Trophoblast cell (in vitro differentiated cells and primary cell): ENCODE data around the gene ATP12A. TPM values are rescaled to one million over a fixed set of nuclear protein-coding genes. Genes with fewer than 3 reads are reported as not detected.

Source experiments
- DNase-seq, 2 donors: peaks; one replicate each; pipeline ENCODE4 v3.0.0-alpha.2; 2016
- H2AFZ ChIP-seq: 2 replicates; pipeline ENCODE4 v1.6.1; 2013; ENCODE audit warnings: low read length, moderate library complexity, mild to moderate bottlenecking; ENCODE audit not compliant: insufficient read depth, poor library complexity
- H2AK5ac ChIP-seq: 2 replicates; pipeline ENCODE4 v1.6.1; 2013; ENCODE audit warnings: mild to moderate bottlenecking, low read length
- H2BK120ac ChIP-seq: 2 replicates; pipeline ENCODE4 v1.6.1; 2013; ENCODE audit warnings: low read length, mild to moderate bottlenecking, moderate library complexity; ENCODE audit not compliant: insufficient read depth, poor library complexity
- H2BK12ac ChIP-seq: 2 replicates; pipeline ENCODE4 v1.6.1; 2013; ENCODE audit warnings: mild to moderate bottlenecking, low read length, moderate library complexity
- H2BK5ac ChIP-seq: 2 replicates; pipeline ENCODE4 v1.6.1; 2013; ENCODE audit warnings: low read length, low read depth, moderate library complexity, mild to moderate bottlenecking; ENCODE audit not compliant: poor library complexity
- H3K14ac ChIP-seq: 2 replicates; pipeline ENCODE4 v1.6.1; 2013; ENCODE audit warnings: mild to moderate bottlenecking, low read length
- H3K18ac ChIP-seq: 2 replicates; pipeline ENCODE4 v1.6.1; 2013; ENCODE audit warnings: mild to moderate bottlenecking, low read length
- H3K23ac ChIP-seq: 2 replicates; pipeline ENCODE4 v1.6.1; 2013; ENCODE audit warnings: low read length
- H3K27ac ChIP-seq: 2 replicates; pipeline ENCODE4 v1.5.1; 2013; ENCODE audit warnings: low read depth, mild to moderate bottlenecking, inconsistent platforms, low read length, moderate library complexity
- H3K27me3 ChIP-seq: 2 replicates; pipeline ENCODE4 v1.6.1; 2013; ENCODE audit warnings: inconsistent platforms, mild to moderate bottlenecking, low read length, moderate library complexity; ENCODE audit not compliant: insufficient read depth
- H3K36me3 ChIP-seq, 2 experiments: 1 replicate in 1 of 2; 2 replicates in 1 of 2; pipeline ENCODE4 v1.6.1; 2013; ENCODE audit warnings: low read length in 2 of 2, mild to moderate bottlenecking in 2 of 2, moderate library complexity in 1 of 2; ENCODE audit not compliant: insufficient read depth in 2 of 2, control insufficient read depth in 1 of 2
- H3K4ac ChIP-seq: 2 replicates; pipeline ENCODE4 v1.6.1; 2013; ENCODE audit warnings: low read depth, mild to moderate bottlenecking, low read length, moderate library complexity
- H3K4me1 ChIP-seq, 2 experiments: 1 replicate in 1 of 2; 2 replicates in 1 of 2; pipeline ENCODE4 v1.6.1; 2013; ENCODE audit warnings: low read length in 2 of 2, mild to moderate bottlenecking in 2 of 2, moderate library complexity in 1 of 2; ENCODE audit not compliant: insufficient read depth in 2 of 2, control insufficient read depth in 1 of 2
- H3K4me2 ChIP-seq: 2 replicates; pipeline ENCODE4 v1.6.1; 2013; ENCODE audit warnings: inconsistent platforms, mild to moderate bottlenecking, low read length, moderate library complexity
- H3K4me3 ChIP-seq: 2 replicates; pipeline ENCODE4 v1.5.1; 2013; ENCODE audit warnings: mild to moderate bottlenecking, low read depth, low read length, inconsistent platforms
- H3K79me1 ChIP-seq: one replicate; pipeline ENCODE4 v1.6.1; 2013; ENCODE audit warnings: low read length
- H3K79me2 ChIP-seq: 2 replicates; pipeline ENCODE4 v1.6.1; 2013; ENCODE audit warnings: low read length, mild to moderate bottlenecking; ENCODE audit not compliant: control insufficient read depth, insufficient read depth, poor library complexity
- H3K9ac ChIP-seq: 2 replicates; pipeline ENCODE4 v1.6.1; 2013; ENCODE audit warnings: mild to moderate bottlenecking, low read length
- H3K9me3 ChIP-seq: 2 replicates; pipeline ENCODE4 v1.6.1; 2013; ENCODE audit warnings: low read depth, mild to moderate bottlenecking, control low read depth, inconsistent platforms, low read length; ENCODE audit not compliant: insufficient read depth
- H4K12ac ChIP-seq: 2 replicates; pipeline ENCODE4 v1.6.1; 2013; ENCODE audit warnings: low read depth, mild to moderate bottlenecking, low read length, moderate library complexity
- H4K8ac ChIP-seq: 2 replicates; pipeline ENCODE4 v1.6.1; 2013; ENCODE audit warnings: low read depth, mild to moderate bottlenecking, low read length, moderate library complexity
- H4K91ac ChIP-seq: one replicate; pipeline ENCODE4 v1.6.1; 2013; ENCODE audit warnings: low read depth, mild to moderate bottlenecking, low read length, moderate library complexity
- WGBS: extraction: QIAGEN DNeasy Blood & Tissue Kit; methylation state at CpG from one replicate; pipeline ENCODE4 v1.1.7; 2013; ENCODE audit warnings: missing lambda C conversion rate; ENCODE audit not compliant: insufficient read length, insufficient coverage; ENCODE audit errors: extremely low coverage; 5-methylcytosine and 5-hydroxymethylcytosine counted together
- polyA plus RNA-seq: library from polyadenylated mRNA; stranded (reverse); fragments of 200-250 nt; gene quantifications from 2 replicates; pipeline ENCODE4 v1.2.3, GENCODE V29; 2013

ATP12A gene
- 3.2 and 4.4 TPM in 2 replicates for polyA plus RNA-seq

DNA sequence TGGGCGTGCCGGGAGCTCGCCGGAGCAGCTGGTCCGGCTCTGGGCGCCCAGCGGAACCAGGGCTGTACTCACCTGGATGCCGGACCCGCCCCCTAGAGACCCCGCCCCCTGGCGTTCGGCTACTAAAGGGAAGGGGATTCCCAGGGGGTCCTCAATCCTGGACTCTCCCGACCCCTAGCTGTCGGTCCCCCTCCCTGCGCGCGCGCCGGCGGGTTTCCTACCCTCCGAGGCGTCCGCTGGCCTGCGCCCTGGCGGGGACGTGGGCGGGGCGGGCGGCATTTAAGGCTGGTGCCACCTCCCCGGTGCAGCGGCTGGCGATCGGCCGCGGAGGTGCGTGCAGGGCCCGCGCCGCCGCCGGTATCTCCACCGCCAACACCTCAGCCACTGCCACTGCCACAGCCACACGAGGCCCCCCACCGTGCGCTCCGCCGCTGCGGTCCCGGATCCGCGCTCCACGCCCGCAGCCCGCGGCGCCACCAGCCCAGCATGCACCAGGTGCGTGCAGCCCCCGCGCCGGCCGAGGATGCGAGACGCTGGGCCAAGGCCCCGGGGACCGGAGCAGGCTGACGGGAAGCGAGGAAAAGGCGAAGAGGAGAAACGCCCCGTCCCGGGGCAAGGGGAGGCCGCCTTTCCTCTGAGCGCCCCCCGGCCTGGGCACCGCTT, at the start of gene ATP12A:
TSS of gene ATP12A (plus strand) at position 151 of the 663 bp plus-strand sequence. CDS start at position 487, 336 bp downstream.
- peak within 1 kb of the TSS; percentile 4 for H4K12ac ChIP-seq
- peak in 1 of 2 donors; percentile 45 for DNase-seq
- no peaks in the 10 kb centered on the region for H3K79me2 ChIP-seq
- H2AK5ac ChIP-seq, result no peak within 1 kb of the TSS
- H3K27ac ChIP-seq, result no peak within 1 kb of the TSS
- peak within 1 kb of the TSS; percentile 59 for H2AFZ ChIP-seq
- H3K4me3 ChIP-seq, result peak within 1 kb of the TSS; percentile 81
- no peak within 1 kb of the TSS for H3K18ac ChIP-seq
- no peak within 1 kb of the TSS for H3K9ac ChIP-seq
- WGBS, result no CpG with 5 or more reads among the region's 75 CpGs
- H2BK12ac ChIP-seq, result no peak within 1 kb of the TSS
- H3K23ac ChIP-seq, result no peak within 1 kb of the TSS
- peaks cover 10% of the 10 kb centered on the region for H3K9me3 ChIP-seq
- peak within 1 kb of the TSS; percentile 22 for H4K8ac ChIP-seq
- peak within 1 kb of the TSS; percentile 33 for H3K14ac ChIP-seq
- H4K91ac ChIP-seq, result no peak within 1 kb of the TSS
- H3K36me3 ChIP-seq, result no peaks in the 10 kb centered on the region
- peak within 1 kb of the TSS; percentile 89 for H3K4me2 ChIP-seq
- peaks cover 7% of the 10 kb centered on the region for H3K27me3 ChIP-seq
- H2BK120ac ChIP-seq, result peak within 1 kb of the TSS; percentile 11
- H3K4me1 ChIP-seq, result peaks cover 0 to 3% of the 10 kb centered on the region in 2 experiments
- no peak within 1 kb of the TSS for H2BK5ac ChIP-seq
- peaks cover 3% of the 10 kb centered on the region for H3K79me1 ChIP-seq
- no peak within 1 kb of the TSS for H3K4ac ChIP-seq

DNA sequence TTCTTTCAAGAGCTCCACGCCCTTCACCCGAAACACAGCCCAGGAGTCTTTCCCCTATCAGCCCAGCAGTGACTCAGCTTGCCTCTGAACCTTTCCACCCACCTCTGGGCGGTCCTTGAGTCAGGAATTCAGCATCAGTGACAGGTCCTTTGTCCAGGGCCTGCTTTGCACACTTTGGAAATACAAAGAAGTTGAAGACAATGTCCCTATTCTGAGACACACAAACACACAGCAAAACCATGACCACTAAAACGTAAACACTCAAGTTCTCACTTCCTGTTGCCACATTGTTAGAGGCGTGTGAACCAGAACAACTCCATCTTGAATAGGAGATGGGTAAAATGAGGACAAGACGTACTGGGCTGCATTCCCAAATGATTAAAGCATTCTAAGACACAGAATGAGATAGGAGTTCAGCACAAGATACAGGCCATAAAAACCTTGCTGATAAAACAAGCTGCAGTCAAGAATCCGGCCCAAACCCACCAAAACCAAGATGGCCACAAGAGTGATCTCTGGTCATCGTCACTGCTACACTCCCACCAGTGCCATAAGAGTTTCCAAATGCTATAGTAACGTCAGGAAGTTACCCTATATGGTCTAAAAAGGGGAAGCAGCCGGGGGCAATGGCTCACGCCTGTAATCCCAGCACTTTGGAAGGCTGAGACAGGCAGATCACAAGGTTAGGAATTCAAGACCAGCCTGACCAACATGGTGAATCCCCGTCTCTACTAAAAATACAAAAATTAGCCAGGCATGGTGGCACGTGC, 49.2 kb upstream of the ATP12A start:
- peak; percentile 78 to 83 for DNase-seq
- H2BK5ac ChIP-seq, result no peak overlapping the region
- no peak overlapping the region for H2AK5ac ChIP-seq
- H3K79me1 ChIP-seq, result peaks cover 3% of the 10 kb centered on the region
- no peak overlapping the region for H2BK120ac ChIP-seq
- no peak overlapping the region for H4K91ac ChIP-seq
- H3K9me3 ChIP-seq, result no peaks in the 10 kb centered on the region
- H4K12ac ChIP-seq, result no peak overlapping the region
- H3K4me1 ChIP-seq, result peaks cover 4 to 19% of the 10 kb centered on the region in 2 experiments
- no peak overlapping the region for H3K9ac ChIP-seq
- H3K23ac ChIP-seq, result no peak overlapping the region
- H3K27me3 ChIP-seq, result no peaks in the 10 kb centered on the region
- no peak overlapping the region for H2AFZ ChIP-seq
- H4K8ac ChIP-seq, result no peak overlapping the region
- H3K79me2 ChIP-seq, result no peaks in the 10 kb centered on the region
- H3K18ac ChIP-seq, result no peak overlapping the region
- no peak overlapping the region for H2BK12ac ChIP-seq
- H3K4me3 ChIP-seq, result no peak overlapping the region
- no peak overlapping the region for H3K4me2 ChIP-seq
- no peak overlapping the region for H3K27ac ChIP-seq
- H3K14ac ChIP-seq, result no peak overlapping the region
- H3K36me3 ChIP-seq, result no peaks in the 10 kb centered on the region
- WGBS, result no CpG with 5 or more reads among the region's 13 CpGs
- no peak overlapping the region for H3K4ac ChIP-seq

DNA sequence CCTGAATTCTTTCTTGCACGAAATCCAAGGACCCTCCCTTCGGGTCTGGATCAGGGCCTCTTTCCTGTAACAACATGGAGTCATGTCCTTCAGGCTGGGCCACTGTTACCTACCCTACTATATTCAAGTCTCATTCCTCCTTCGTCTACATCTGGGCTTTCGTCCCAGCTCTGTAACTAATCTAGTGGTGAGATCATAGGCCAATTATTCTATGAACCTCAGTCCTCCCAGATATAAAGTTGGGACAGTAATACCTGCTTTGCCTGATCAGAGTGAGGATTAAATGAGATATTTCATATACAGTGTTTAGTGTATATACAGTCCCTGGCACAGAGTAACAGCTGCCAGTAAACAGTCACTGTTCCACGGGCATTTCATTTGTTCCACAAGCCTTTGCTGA, 48.3 kb upstream of the ATP12A start:
- H3K79me2 ChIP-seq, result no peaks in the 10 kb centered on the region
- WGBS, result no CpG with 5 or more reads among the region's 5 CpGs
- H2AFZ ChIP-seq, result no peak overlapping the region
- no peak overlapping the region for H3K27ac ChIP-seq
- no peak overlapping the region for H4K12ac ChIP-seq
- no peak overlapping the region for H3K23ac ChIP-seq
- H3K4me1 ChIP-seq, result peaks cover 4 to 19% of the 10 kb centered on the region in 2 experiments
- H2AK5ac ChIP-seq, result no peak overlapping the region
- DNase-seq, result no peak
- no peaks in the 10 kb centered on the region for H3K36me3 ChIP-seq
- H3K79me1 ChIP-seq, result peaks cover 3% of the 10 kb centered on the region
- no peak overlapping the region for H3K18ac ChIP-seq
- no peaks in the 10 kb centered on the region for H3K9me3 ChIP-seq
- H3K4ac ChIP-seq, result no peak overlapping the region
- no peak overlapping the region for H3K4me2 ChIP-seq
- H3K9ac ChIP-seq, result no peak overlapping the region
- no peak overlapping the region for H3K14ac ChIP-seq
- H3K4me3 ChIP-seq, result no peak overlapping the region
- no peak overlapping the region for H4K91ac ChIP-seq
- H2BK5ac ChIP-seq, result no peak overlapping the region
- no peak overlapping the region for H4K8ac ChIP-seq
- no peak overlapping the region for H2BK120ac ChIP-seq
- H3K27me3 ChIP-seq, result no peaks in the 10 kb centered on the region
- no peak overlapping the region for H2BK12ac ChIP-seq

DNA sequence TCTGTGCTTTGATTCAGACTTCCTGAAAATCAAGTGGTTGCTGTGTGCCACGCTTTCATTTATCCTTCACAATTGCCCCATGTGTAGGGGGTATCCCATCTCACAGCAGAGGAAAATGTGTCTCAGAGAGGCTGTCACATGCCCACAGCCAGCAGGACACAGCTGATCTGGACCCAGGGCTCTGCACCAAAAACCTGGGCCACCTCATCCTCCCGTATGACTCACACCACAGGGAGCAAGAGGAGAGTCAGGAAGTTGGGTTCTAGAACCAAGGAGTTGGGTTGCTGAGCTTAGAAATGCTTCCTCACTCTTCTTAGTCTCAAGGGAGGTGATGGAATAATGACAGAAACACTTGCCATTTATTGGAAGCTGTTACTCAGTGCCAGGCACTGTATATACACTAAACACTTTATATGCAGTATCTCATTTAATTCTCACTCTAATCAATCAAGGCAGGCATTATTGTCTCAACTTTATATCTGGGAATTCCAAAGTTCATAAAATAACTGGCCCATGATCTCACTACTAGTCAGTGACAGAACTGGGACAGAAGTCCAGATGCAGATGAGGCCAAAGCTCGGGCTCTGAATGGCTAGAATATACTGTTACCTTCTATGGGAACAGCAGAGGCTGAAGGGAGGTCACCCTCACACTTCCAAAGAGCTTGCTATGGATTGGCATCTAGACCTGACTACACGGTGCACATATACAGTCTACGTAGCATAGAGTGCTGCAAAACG, 47.7 kb upstream of the ATP12A start:
- Histone ChIP-seq H3K79me2 (no peaks in the 10 kb centered on the region), H3K4me1 (peaks cover under 1 to 14% of the 10 kb centered on the region in 2 experiments), H3K79me1 (peaks cover under 1% of the 10 kb centered on the region), H3K4me3 (no peak overlapping the region), H3K23ac (no peak overlapping the region), H3K9me3 (no peaks in the 10 kb centered on the region), H2BK120ac (no peak overlapping the region), H2AK5ac (no peak overlapping the region), H3K14ac (no peak overlapping the region), H2AFZ (no peak overlapping the region), H2BK12ac (no peak overlapping the region), H4K8ac (no peak overlapping the region), H4K12ac (no peak overlapping the region), H3K4me2 (no peak overlapping the region), H3K9ac (no peak overlapping the region), H3K27ac (no peak overlapping the region), H3K18ac (no peak overlapping the region), H4K91ac (no peak overlapping the region), H3K27me3 (no peaks in the 10 kb centered on the region), H3K4ac (no peak overlapping the region), H3K36me3 (no peaks in the 10 kb centered on the region), H2BK5ac (no peak overlapping the region)
- no CpG with 5 or more reads among the region's 6 CpGs for WGBS
- DNase-seq, result no peak
